GM12878 (cell line): ENCODE measurements around the gene VTI1A. TPM values are rescaled to one million over a fixed set of nuclear protein-coding genes. Genes with fewer than 3 reads are reported as not detected.

ENCODE experiments used
- ATAC-seq: fragments of 200-7000 bp; cut with Tn5 transposase; 3 replicates; pipeline ENCODE4 v1.9.1; 2020; ENCODE audit warnings: mild to moderate bottlenecking, moderate library complexity
- BruUV-seq: library from RNA; stranded (reverse); fragments of 400-500 nt; replicated peaks from 2 replicates; lab custom pipeline; 2021; lab: Mats Ljungman, UMichigan
- CTCF ChIA-PET: fragments of 300-600 bp; sonication (Branson Sonifier 250); formaldehyde crosslinking; extraction: SDS; loops from one replicate; lab custom pipeline; 2021; ENCODE audit warnings: inconsistent platforms; lab: Yijun Ruan, JAX
- POLR2A ChIA-PET: fragments of 350-600 bp; formaldehyde crosslinking; extraction: SDS; loops from one replicate; lab custom pipeline; 2021; ENCODE audit warnings: inconsistent platforms; lab: Charles Lee
- RAD21 ChIA-PET: fragments of 300-600 bp; sonication (Branson Sonifier 250); formaldehyde crosslinking; loops from one replicate; lab custom pipeline; 2023; ENCODE audit warnings: antibody characterized with exemption; ENCODE audit not compliant: unreplicated experiment; lab: Charles Lee
- SMC1A ChIA-PET: fragments of 300-600 bp; sonication (Branson Sonifier 250); formaldehyde crosslinking; loops from one replicate; lab custom pipeline; 2023; ENCODE audit not compliant: unreplicated experiment, uncharacterized antibody; lab: Charles Lee
- DNase-seq: peaks from one replicate; pipeline ENCODE4 v3.0.0-alpha.2; 2011; ENCODE audit warnings: low read depth, low spot score
- FAIRE-seq: peaks from 3 replicates; lab custom pipeline; 2011; peaks lifted over from hg19 to GRCh38; lab: Jason Lieb, UNC
- H2AFZ ChIP-seq: 2 replicates; pipeline ENCODE4 v1.6.0; 2011; ENCODE audit warnings: low read depth, low read length, control low read depth; ENCODE audit not compliant: control insufficient read depth
- H3K27ac ChIP-seq: 2 replicates; pipeline ENCODE4 v1.5.1; 2011; ENCODE audit warnings: control low read depth; ENCODE audit not compliant: control insufficient read depth, insufficient read depth
- H3K27me3 ChIP-seq, 2 experiments: replicated peaks in 1 of 2; 2 replicates each; pipeline versions ENCODE4 v1.6.0 to v1.6.1; 2011; ENCODE audit warnings: low read length in 1 of 2; ENCODE audit not compliant: control insufficient read depth in 2 of 2, insufficient read depth in 2 of 2
- H3K36me3 ChIP-seq, 2 experiments: 2 replicates each; pipeline ENCODE4 v1.5.1; 2011; ENCODE audit warnings: low read length in 1 of 2; ENCODE audit not compliant: control insufficient read depth in 2 of 2, insufficient read depth in 2 of 2
- H3K4me1 ChIP-seq: 2 replicates; pipeline ENCODE4 v1.6.1; 2011; ENCODE audit warnings: mild to moderate bottlenecking, low read length, moderate library complexity, mixed read lengths; ENCODE audit not compliant: control insufficient read depth, insufficient read depth
- H3K4me2 ChIP-seq: 2 replicates; pipeline ENCODE4 v1.6.0; 2011; ENCODE audit warnings: control low read depth; ENCODE audit not compliant: control insufficient read depth, insufficient read depth
- H3K4me3 ChIP-seq: fragments of 200-600 bp; sonication (generic); 2 replicates; pipeline ENCODE4 v1.5.1; 2016
- H3K79me2 ChIP-seq: 2 replicates; pipeline ENCODE4 v1.6.0; 2011; ENCODE audit warnings: low read length; ENCODE audit not compliant: control insufficient read depth, insufficient read depth
- H3K9ac ChIP-seq: 2 replicates; pipeline ENCODE4 v1.8.0; 2011; ENCODE audit warnings: low read length, control low read depth, mixed read lengths; ENCODE audit not compliant: control insufficient read depth, insufficient read depth
- H3K9me3 ChIP-seq: replicated peaks from 3 replicates; pipeline ENCODE4 v1.5.1; 2011; ENCODE audit warnings: mild to moderate bottlenecking, low read length; ENCODE audit not compliant: control insufficient read depth, insufficient read depth
- H4K20me1 ChIP-seq: 2 replicates; pipeline ENCODE4 v1.6.0; 2011; ENCODE audit not compliant: control insufficient read depth, insufficient read depth
- BACH1 ChIP-seq: fragments of 450-650 bp; IDR thresholded peaks from 2 replicates; pipeline ENCODE4 v1.6.1; 2017; ENCODE audit warnings: mild to moderate bottlenecking, borderline replicate concordance
- CBFB ChIP-seq: IDR thresholded peaks from 2 replicates; pipeline ENCODE4 v1.6.1; 2016; ENCODE audit warnings: antibody characterized with exemption, low read depth
- NFIC ChIP-seq: IDR thresholded peaks from 2 replicates; pipeline ENCODE4 v1.6.1; 2012; ENCODE audit warnings: low read depth, mild to moderate bottlenecking, inconsistent platforms, low read length, moderate library complexity
- NR2C2 ChIP-seq: IDR thresholded peaks from 2 replicates; pipeline ENCODE4 v1.6.1; 2011; ENCODE audit warnings: borderline replicate concordance, low read depth; ENCODE audit not compliant: control insufficient read depth, insufficient read length
- NR2F1 ChIP-seq: fragments of 450-650 bp; conservative IDR thresholded peaks from 2 replicates; pipeline ENCODE4 v1.6.1; 2017; ENCODE audit warnings: mild to moderate bottlenecking
- PML ChIP-seq: IDR thresholded peaks from 2 replicates; pipeline ENCODE4 v1.6.1; 2012; ENCODE audit warnings: low read length, inconsistent platforms
- POLR2A ChIP-seq: IDR thresholded peaks from 2 replicates; pipeline ENCODE4 v1.6.1; 2011; ENCODE audit warnings: low read depth, mild to moderate bottlenecking, low read length
- SMARCA5 ChIP-seq: fragments of 450-650 bp; IDR thresholded peaks from 2 replicates; pipeline ENCODE4 v1.6.1; 2017; ENCODE audit warnings: mild to moderate bottlenecking
- STAT1 ChIP-seq: fragments of 450-650 bp; conservative IDR thresholded peaks from 2 replicates; pipeline ENCODE4 v1.6.1; 2014; ENCODE audit warnings: antibody characterized with exemption, mild to moderate bottlenecking
- WRNIP1 ChIP-seq: IDR thresholded peaks from 2 replicates; pipeline ENCODE4 v1.6.1; 2011; ENCODE audit warnings: low read depth, low read length, improper control_type of control experiment, borderline replicate concordance
- YBX1 ChIP-seq: fragments of 450-650 bp; IDR thresholded peaks from 2 replicates; pipeline ENCODE4 v1.6.1; 2016; ENCODE audit warnings: antibody characterized with exemption
- ZNF217 ChIP-seq: fragments of 450-650 bp; IDR thresholded peaks from 2 replicates; pipeline ENCODE4 v1.6.1; 2017; ENCODE audit warnings: antibody characterized with exemption, mild to moderate bottlenecking
- WGBS: methylation state at CpG from one replicate; pipeline ENCODE4 v1.1.6; 2016; ENCODE audit warnings: low lambda C conversion rate; ENCODE audit not compliant: insufficient replicate concordance, insufficient coverage; ENCODE audit errors: missing lambda C conversion rate; 5-methylcytosine and 5-hydroxymethylcytosine counted together
- in situ Hi-C: fragments of 300-500 bp; cut with MboI; formaldehyde crosslinking; loops from 9 replicates; pipeline ENCODE4 v1.14.3; 2018; ENCODE audit warnings: mixed read lengths
- intact Hi-C: fragments of 100-400 bp; cut with micrococcal nuclease; formaldehyde crosslinking; loops from one replicate; pipeline ENCODE4 v1.14.2; 2022; ENCODE audit not compliant: unreplicated experiment
- polyA plus RNA-seq, 11 experiments: library from polyadenylated mRNA; depleted of rRNA in 4 of 11; unstranded in 6 of 11; stranded (reverse) in 5 of 11; fragments of >200 nt; fragmentation: Nextera tagmentation in 4 of 11; fragmentation: Illumina TruSeq in 1 of 11; extraction: Ambion mirVana in 4 of 11; extraction: Trizol in 1 of 11; gene quantifications; 1 replicate in 1 of 11; 2 replicates in 10 of 11; pipeline versions ENCODE4 v1.2.1 to v1.2.3, GENCODE V29; 2011 to 2016; ENCODE audit warnings: inconsistent platforms in 2 of 11, missing spikeins in 2 of 11, low read depth in 1 of 11
- total RNA-seq, 4 experiments: library from RNA; depleted of rRNA in 3 of 4; stranded (reverse); fragments of >200 nt in 3 of 4; fragmentation: Illumina TruSeq in 1 of 4; extraction: Trizol in 1 of 4; gene quantifications; 2 replicates each; pipeline versions ENCODE4 v1.2.1 to v1.2.3, GENCODE V29; 2013 to 2021
- TF ChIP-seq, protein P1 (sequence below): fragments of 450-650 bp; IDR thresholded peaks from 2 replicates; pipeline ENCODE4 v1.6.1; 2017; ENCODE audit warnings: mild to moderate bottlenecking, moderate library complexity
- TF ChIP-seq, protein P2 (sequence below): fragments of 150-350 bp; IDR thresholded peaks from 2 replicates; pipeline ENCODE4 v1.6.1; 2016; ENCODE audit warnings: low read depth, low read length
- TF ChIP-seq, protein P3 (sequence below): IDR thresholded peaks from 2 replicates; pipeline ENCODE4 v1.6.1; 2011; ENCODE audit warnings: low read depth, mild to moderate bottlenecking, low read length, moderate library complexity, borderline replicate concordance; ENCODE audit errors: extremely low read depth
- TF ChIP-seq, protein P4 (sequence below): fragments of 450-650 bp; formaldehyde crosslinking; IDR thresholded peaks from 2 replicates; pipeline ENCODE4 v1.5.0; 2022; ENCODE audit warnings: mild to moderate bottlenecking, missing genetic modification characterization

Gene VTI1A
- total and polyA plus RNA-seq, 10 of the 15 experiments (the other 5 are each of a cell fraction or from before 2014, with no cell fraction given) = 12.4 to 43.2 (median 27.5) TPM

DNA sequence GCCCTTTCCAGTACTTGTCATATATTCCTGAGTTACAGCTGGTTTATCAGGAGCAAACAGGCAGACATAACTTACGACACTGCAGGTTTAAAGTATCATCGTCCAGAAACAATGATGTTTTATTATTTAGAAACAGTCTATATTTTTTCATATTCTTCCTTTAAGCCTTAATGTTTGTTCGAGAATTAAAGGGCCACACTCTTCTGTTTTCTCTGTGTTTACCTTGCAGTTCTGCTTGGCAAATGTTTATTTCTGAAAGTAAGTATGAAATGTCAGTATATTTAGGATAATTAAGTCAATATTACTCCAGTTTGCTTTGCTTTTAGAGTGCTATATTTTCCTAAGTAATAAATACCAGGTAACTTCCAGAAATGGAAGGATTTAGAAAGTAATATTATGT is 115.1 kb downstream of the VTI1A start:
- Histone ChIP-seq H3K27me3 (no peaks in the 10 kb centered on the region), H3K4me3 (no peak overlapping the region), H3K79me2 (no peaks in the 10 kb centered on the region), H3K4me2 (no peak overlapping the region), H3K9ac (no peak overlapping the region), H3K27ac (no peak overlapping the region), H4K20me1 (no peaks in the 10 kb centered on the region), H3K9me3 (no peaks in the 10 kb centered on the region), H3K4me1 (no peaks in the 10 kb centered on the region), H2AFZ (no peak overlapping the region), H3K36me3 (no peaks in the 10 kb centered on the region)
- ChIA-PET CTCF (no interaction called here), SMC1A (no interaction called here), RAD21 (no interaction called here), POLR2A (no interaction called here)
- 98% methylated on average over 3 of the region's 3 CpGs for WGBS
- FAIRE-seq (no peak), DNase-seq (no peak), ATAC-seq (no peak)
- intact Hi-C loops (loop anchor here (10.0 kb wide), 1 partner anchor 963 kb away; no protein-coding TSS in a partner anchor), in situ Hi-C loops (no loop called here)
- BruUV-seq = no TSS peak
- TF ChIP-seq NR2C2 (no peak), ZNF217 (no peak), NFIC (no peak), STAT1 (no peak), BACH1 (no peak), WRNIP1 (no peak), SMARCA5 (no peak), PML (no peak), CBFB (no peak), YBX1 (no peak), POLR2A (no peak), NR2F1 (no peak)
- TF ChIP-seq, protein P1, sequence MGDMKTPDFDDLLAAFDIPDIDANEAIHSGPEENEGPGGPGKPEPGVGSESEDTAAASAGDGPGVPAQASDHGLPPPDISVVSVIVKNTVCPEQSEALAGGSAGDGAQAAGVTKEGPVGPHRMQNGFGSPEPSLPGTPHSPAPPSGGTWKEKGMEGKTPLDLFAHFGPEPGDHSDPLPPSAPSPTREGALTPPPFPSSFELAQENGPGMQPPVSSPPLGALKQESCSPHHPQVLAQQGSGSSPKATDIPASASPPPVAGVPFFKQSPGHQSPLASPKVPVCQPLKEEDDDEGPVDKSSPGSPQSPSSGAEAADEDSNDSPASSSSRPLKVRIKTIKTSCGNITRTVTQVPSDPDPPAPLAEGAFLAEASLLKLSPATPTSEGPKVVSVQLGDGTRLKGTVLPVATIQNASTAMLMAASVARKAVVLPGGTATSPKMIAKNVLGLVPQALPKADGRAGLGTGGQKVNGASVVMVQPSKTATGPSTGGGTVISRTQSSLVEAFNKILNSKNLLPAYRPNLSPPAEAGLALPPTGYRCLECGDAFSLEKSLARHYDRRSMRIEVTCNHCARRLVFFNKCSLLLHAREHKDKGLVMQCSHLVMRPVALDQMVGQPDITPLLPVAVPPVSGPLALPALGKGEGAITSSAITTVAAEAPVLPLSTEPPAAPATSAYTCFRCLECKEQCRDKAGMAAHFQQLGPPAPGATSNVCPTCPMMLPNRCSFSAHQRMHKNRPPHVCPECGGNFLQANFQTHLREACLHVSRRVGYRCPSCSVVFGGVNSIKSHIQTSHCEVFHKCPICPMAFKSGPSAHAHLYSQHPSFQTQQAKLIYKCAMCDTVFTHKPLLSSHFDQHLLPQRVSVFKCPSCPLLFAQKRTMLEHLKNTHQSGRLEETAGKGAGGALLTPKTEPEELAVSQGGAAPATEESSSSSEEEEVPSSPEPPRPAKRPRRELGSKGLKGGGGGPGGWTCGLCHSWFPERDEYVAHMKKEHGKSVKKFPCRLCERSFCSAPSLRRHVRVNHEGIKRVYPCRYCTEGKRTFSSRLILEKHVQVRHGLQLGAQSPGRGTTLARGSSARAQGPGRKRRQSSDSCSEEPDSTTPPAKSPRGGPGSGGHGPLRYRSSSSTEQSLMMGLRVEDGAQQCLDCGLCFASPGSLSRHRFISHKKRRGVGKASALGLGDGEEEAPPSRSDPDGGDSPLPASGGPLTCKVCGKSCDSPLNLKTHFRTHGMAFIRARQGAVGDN = no peak
- TF ChIP-seq, protein P2, sequence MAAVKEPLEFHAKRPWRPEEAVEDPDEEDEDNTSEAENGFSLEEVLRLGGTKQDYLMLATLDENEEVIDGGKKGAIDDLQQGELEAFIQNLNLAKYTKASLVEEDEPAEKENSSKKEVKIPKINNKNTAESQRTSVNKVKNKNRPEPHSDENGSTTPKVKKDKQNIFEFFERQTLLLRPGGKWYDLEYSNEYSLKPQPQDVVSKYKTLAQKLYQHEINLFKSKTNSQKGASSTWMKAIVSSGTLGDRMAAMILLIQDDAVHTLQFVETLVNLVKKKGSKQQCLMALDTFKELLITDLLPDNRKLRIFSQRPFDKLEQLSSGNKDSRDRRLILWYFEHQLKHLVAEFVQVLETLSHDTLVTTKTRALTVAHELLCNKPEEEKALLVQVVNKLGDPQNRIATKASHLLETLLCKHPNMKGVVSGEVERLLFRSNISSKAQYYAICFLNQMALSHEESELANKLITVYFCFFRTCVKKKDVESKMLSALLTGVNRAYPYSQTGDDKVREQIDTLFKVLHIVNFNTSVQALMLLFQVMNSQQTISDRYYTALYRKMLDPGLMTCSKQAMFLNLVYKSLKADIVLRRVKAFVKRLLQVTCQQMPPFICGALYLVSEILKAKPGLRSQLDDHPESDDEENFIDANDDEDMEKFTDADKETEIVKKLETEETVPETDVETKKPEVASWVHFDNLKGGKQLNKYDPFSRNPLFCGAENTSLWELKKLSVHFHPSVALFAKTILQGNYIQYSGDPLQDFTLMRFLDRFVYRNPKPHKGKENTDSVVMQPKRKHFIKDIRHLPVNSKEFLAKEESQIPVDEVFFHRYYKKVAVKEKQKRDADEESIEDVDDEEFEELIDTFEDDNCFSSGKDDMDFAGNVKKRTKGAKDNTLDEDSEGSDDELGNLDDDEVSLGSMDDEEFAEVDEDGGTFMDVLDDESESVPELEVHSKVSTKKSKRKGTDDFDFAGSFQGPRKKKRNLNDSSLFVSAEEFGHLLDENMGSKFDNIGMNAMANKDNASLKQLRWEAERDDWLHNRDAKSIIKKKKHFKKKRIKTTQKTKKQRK = no peak
- TF ChIP-seq, protein P3, sequence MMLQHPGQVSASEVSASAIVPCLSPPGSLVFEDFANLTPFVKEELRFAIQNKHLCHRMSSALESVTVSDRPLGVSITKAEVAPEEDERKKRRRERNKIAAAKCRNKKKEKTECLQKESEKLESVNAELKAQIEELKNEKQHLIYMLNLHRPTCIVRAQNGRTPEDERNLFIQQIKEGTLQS = no peak
- TF ChIP-seq, protein P4, sequence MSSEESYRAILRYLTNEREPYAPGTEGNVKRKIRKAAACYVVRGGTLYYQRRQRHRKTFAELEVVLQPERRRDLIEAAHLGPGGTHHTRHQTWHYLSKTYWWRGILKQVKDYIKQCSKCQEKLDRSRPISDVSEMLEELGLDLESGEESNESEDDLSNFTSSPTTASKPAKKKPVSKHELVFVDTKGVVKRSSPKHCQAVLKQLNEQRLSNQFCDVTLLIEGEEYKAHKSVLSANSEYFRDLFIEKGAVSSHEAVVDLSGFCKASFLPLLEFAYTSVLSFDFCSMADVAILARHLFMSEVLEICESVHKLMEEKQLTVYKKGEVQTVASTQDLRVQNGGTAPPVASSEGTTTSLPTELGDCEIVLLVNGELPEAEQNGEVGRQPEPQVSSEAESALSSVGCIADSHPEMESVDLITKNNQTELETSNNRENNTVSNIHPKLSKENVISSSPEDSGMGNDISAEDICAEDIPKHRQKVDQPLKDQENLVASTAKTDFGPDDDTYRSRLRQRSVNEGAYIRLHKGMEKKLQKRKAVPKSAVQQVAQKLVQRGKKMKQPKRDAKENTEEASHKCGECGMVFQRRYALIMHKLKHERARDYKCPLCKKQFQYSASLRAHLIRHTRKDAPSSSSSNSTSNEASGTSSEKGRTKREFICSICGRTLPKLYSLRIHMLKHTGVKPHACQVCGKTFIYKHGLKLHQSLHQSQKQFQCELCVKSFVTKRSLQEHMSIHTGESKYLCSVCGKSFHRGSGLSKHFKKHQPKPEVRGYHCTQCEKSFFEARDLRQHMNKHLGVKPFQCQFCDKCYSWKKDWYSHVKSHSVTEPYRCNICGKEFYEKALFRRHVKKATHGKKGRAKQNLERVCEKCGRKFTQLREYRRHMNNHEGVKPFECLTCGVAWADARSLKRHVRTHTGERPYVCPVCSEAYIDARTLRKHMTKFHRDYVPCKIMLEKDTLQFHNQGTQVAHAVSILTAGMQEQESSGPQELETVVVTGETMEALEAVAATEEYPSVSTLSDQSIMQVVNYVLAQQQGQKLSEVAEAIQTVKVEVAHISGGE (CRISPR knock-in tag) = no peak
